Activated T-helper 9 cell treated with anti-CD3 and anti-CD28 coated beads, Interleukin-2, amount 50 U/mL, for 16 hours (primary cell): ENCODE results near the gene ARHGAP42.

Source experiments
- DNase-seq: peaks from one replicate; pipeline ENCODE4 v3.0.0-alpha.2; 2020; ENCODE audit warnings: low read depth

The ARHGAP42 gene

DNA sequence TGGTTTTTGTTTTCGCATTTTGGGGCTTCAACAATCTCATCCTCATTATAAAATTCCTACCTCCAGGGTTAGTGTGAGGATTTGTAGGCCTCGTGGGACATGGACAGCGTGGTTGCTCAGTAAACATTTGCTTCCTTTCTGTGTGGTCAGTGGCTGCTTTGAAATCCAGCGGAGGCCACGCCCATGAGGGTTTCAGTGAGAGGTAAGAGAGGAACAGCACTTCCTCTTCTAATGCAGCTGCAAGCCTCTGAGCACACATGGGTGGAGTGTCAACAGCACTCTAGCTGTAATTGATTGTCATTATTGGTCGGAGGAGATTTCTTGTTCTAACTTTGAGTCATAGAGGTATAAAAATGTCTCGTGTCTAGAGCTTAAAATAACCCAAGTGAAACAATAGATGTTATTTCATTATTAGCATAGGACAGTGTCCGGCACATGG, 6.0 kb upstream of the ARHGAP42 start:
- DNase-seq, result no peak

DNA sequence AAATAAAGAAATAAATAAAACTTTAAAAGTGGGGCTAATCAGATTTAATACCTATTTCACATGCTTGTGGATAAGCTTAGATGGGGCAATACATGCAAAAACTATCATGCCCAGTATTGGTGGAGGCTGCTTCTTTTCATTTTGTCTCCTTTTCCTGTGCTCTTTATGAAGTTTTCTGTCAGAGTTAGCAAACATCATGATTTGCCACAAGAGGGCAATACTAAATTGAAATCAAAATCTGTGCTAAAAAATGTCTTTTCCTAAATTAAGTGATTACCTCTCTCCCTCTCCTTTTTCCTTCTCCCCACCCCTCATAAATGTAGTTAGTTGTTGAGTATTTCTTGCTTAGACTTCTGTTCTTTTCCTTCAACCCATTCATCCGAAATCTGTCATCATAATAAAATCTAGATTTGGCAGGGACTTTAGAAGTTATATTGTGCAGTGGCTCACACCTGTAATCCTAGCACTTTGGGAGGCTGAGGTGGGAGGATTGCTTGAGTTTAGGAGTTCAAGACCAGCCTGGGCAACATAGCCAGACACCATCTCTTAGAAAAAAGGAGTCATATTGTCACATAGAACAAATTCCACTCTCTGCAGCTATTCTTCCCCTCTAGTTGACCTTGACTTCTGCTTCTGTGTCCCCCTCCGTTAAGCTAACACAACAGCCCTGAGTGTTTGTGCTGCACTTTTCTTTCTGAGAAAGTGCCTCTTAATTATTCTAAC, 4.7 kb upstream of the ARHGAP42 start:
- DNase-seq, result no peak

DNA sequence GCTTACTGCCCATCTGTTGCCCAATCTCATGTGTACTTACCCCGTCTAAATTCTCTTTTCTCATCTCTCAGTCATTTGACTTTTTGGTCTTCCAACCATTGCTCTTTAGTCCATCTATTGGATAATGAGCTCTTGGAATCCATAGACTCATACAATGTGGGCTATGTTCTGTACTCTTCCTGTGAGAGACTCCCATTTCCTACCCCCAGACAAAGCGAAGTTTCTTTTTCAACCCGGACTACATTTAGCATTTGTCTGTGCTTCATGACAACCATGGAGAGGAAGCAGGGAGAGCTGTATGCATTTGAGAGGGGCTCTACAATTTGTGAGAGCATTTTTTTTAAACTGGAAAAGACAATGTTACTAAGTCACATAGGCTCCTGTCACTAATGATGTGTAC, 4.0 kb upstream of the ARHGAP42 start:
- DNase-seq, result no peak

DNA sequence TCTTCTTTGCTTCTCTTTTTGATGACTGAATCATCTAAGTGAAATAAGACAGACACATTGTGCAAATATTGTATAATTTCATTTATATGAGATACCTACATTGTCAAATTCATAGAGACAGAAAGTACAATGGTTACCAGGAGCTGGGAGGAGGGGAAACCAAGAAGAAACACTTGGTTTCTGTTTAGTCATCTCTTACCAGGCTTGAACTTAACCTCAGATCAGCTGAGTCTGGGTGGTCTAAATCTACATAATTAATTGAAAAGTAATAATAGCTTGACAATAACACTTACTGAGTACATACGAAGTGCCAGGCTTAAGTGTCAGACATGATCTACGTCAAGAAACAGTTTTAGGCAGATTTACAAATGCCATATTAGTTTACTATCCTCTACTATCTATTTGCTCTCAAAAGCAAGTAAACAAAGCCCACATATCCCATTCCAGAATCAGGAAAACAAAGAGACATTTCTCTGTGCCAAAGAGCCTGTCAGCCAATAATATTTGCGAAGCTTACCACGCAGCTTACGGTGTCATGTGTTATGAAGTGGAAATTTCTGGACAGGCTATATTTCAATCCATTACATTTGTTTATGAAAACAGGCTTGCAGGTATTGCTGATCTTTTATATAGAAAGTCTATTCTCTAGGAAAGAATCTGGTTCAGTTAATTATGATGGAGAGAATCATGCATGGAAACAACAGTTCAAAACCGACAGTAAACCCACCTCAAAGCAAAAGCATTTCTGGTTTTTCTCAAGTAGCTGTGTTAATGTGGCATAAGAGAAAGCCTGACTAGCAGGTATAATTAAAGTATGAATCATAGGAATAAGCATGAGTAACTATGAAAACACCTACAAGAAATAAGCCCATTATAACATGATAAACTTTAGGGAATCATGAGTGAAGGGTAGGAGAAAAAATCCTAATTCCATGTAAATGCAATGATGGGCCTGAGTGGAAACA, 2.7 kb upstream of the ARHGAP42 start:
- no peak for DNase-seq

DNA sequence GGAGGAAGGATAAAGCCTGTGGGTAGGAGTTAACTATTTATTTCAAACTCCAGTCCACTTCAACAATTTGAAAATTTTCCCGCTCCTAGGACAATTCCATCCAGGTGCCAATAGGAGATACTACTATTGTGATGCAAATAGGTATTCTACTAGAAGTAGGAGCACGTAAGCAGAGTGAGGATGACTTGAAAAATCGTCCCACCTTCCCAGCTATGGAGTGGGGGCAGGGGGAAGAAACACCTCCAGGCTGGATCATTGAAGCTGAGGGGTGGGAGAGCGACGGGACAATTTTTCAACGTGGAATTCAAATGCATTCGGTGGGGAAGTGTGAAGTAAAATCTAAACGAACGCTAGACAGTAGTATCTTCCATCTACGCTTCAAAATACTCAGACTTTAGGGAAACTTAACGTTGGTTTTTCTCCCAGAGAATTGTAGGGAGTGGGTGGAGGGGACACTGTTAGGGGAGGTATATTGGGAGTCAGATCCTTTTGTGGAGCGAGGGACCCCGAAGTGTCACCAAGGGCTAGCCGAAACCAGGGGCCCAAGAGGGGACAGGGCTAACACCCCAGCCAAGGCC, 523 bp upstream of the ARHGAP42 start:
- no peak for DNase-seq

DNA sequence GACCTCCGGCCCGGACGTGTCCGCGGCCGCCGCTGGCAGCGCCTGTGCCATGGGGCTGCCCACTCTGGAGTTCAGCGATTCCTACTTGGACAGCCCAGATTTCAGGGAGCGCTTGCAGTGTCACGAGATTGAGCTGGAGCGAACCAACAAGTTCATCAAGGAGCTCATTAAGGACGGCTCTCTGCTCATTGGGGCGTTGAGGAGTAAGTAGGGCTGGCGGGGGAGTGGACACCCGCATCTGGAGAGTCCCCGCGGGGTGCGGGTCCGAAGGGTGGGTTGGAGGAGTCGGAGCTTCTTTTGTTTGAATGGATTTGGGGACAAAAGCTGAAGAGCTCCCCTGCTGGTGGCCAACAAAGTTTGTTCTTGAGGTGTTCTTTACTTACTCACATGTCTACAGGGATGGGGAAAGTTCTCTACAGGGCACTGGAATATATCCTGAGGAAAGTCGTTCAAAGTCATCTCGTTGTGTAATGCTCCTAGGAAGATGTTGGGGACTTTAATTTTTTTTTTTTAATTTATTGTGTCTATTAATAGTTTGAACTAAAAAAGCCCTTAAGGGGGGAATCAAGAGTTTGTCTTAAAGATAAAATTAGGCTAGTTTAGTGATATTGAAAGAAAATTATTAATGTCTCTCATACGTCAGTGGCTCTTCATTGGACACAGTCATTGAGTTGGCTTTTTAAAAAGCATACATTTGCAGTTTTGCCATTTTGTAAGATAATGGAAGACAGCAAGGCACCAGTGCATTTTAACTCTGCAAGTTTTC, 725 bp downstream of the ARHGAP42 start:
- DNase-seq, result no peak

DNA sequence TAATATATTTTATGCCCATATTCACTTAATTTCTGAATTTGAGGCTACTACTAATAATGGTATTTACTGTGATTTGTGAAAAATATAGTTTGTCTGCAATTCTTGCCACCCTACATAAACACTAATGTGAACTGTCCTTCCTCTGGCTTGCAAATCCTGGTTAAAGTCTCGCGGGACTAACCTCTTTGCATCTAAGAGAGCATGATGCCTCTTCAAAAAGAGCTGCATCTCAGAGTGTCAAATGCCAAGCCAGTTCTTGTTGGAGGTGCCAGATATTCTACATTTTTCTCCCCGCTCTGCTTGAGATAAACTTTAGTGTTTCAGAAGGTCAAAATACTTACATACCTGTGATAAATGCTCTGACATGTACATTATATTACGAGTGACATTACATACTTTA, 2.1 kb downstream of the ARHGAP42 start:
- DNase-seq, result no peak

DNA sequence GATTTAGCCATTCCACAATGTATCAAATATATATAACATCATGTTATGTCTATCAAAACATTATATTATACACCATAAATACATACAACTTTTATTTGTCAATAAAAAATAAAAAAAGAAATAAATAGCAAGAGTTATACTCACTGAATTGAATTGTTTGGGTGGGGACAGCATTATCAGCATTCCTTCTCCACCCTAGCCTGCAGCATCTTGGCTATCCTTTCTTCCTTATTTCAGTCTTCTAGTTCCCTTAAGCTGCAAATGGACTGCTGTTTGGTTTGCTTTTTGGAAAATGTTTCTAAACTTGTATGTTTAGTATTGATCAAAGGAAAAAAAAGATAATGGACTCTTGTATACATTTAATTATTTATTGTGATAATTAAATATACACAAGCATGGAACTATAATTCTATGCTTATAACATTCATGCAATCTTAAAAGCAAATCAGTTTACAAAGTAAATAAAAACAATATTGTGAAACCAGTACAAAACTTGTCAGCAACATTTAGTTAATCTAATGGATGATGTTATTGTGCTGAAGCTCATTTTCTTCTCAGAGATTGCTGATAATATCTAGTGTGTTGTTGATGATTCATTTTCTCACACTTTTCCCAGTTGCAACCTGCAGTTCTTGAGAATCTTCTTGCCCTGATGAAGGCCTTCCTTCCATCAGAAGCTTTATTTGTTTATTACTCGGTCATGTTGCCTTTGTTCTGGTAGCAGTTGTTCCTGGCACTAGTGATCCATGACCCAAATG, 5.0 kb downstream of the ARHGAP42 start:
- DNase-seq, result no peak

DNA sequence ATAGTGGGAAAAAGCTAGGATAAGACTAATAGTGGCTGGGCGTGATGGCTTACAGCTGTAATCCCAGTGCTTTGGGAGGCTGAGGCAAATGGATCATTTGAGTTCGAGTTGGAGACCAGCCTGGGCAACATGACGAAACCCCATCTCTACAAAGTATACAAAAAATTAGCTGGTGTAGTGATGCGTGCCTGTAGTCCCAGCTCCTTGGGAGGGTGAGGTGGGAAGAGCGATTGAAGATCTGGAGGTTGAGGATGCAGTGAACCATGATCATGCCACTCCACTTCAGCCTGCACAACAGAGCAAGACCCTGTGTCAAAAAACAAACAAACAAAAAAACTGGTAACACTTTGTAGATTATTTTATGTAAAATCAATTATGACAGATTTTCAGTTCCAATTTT, 8.8 kb downstream of the ARHGAP42 start:
- no peak for DNase-seq

DNA sequence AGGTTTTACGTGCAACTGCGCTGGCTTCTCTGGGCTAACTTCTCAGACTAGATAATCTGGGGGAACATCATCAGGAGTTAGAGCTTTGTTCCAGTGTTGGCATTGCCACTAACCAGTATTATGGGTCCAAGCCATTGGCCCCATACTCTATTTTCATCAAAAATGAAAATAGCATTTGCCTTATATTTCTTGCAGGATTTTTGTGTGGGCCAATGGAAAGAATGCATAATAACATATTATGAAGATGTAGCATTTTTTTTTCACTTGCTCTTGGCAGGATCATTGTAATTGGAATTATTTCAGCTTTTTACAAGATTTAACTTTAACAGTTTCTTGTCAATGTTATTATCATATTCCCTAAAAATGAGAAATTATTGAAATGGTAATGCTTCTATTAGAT, 16.1 kb downstream of the ARHGAP42 start:
- DNase-seq, result no peak

DNA sequence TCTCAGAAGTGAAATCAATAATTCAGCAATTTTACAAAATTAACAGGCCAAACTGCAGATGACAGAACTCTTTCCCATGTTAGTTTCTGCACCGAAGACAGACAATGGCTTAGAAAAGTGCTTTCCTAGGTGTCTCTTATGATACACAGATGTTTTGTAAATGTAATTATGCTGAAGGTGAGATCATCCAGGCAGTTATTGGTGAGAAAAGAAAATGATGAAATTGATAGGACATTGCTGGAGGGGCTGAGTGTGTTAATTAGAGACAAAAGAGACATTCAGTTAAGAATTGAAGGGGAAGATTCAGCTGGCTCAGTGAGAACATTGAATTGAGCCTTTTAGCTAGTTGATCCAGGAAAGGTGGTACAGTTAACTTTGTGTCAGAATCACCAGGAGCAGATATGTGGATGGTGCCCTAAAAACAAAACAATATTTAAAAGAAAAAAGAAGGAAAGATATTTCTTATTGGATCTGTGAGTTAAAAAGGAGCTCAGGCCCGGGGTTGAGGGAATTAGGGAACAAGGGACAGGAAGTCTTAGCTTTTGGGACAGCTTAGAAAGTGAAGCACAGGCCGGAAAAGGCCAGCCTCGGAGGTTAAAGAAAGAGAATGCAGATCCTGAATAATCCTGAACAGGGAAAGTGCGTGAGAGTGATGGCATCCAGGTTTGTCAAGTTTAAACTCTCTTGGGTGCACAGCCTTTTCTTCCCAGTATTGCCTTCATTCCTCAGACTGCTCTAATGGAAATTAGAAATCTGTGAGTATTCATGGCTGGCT, 16.9 kb downstream of the ARHGAP42 start:
- no peak for DNase-seq

DNA sequence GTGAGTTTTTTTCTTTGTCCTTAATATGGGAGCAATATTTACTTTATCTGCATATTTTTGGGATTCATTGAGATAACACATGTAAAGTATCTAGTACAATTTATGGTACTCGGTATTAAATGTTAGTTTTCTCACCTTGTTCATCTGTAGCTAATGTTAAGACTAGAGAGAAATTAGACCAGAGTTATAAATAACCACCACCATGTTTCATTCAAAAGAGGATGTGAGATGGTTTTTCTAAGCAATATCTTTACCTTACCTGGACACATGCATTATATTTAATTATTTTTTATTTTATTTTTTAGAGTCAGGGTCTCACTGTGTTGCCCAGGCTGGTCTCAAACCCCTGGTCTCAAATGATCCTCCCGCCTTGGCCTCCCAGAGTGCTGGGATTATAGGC, 18.4 kb downstream of the ARHGAP42 start:
- no peak for DNase-seq

DNA sequence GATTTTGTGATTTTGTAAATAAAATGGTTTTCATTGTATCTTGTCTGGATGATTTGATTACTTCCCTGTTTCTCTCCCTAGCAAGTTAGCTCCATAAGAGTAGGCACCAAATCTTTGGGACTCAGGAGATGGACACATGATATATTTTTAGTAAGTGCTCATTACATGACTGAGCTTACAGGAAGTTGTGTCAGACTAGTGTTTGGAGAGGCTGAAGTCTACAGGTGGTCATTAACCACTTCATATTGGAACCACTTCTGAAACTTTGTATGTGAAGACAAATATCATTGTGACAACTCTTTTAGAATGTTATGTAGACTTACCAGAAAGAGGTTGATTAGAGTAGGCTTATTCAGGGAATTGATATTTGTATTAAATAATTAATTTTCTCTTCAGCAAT, 19.1 kb downstream of the ARHGAP42 start:
- DNase-seq, result no peak

DNA sequence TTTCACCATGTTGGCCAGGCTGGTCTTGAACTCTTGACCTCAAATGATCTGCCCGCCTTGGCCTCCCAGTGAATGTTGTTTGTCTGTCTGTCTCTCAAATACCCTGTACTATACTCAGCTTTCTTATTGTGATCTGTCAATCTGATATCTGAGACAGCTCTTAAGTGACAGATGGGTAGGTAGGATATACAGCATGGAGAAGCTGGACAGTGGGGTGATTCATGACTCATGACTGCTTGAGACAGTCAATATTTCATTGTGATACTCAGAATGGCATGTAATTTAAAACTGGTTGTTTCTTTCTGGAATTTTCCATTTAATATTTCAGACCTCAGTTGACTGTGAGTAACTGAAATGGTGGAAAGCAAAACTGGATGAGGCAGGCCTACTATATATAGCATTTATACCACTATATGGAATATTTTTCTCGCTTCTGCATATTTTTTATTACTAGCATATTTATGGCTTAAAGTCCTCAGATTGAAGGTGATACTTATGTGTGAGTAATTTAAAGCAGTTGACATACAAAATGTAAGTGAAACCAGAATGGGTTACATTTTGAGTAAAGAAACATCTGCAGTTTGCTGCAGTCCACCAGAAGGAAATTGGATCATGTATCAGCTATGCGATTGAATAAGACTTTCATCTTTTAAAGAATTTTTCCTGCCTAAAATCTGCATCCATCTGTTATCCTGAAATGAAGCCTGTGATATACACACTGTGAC, 22.3 kb downstream of the ARHGAP42 start:
- no peak for DNase-seq

DNA sequence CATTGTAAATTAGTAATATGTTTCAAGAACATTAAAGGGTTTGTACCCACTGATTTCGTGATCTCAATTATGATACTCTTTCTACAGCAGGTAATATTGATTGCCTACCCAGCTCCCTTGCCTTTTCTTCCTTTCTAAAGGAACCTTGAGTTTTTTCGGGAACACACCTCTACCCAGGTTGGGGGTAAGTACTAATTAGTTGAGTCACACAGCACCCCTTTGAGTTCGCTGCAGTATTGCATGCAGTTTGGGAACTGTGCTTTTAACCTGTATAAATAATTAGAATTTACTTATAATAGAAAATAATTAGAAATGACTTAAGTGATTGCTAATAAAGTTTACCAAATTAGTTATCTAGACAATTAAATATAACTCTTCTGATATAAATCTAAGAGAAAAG, 24.9 kb downstream of the ARHGAP42 start:
- no peak for DNase-seq

DNA sequence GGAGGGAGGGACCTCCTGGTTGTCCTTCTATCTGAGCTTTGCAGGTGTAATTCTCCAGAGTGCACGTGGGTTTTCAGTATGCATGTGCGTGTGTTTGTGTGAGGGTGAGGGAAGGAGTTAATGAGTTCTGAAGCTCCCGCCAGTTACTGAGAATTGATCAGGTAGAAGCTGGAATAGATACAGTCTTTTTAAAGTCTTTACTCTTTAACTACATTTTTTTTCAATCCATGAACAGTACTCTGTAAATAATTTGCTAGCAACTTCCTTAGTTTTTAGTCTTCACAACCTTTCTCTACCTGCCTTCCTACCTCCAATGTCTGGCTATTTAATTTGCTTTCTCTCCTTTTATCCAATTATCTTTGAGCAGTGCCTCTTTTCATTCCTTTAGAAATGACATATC, 25.5 kb downstream of the ARHGAP42 start:
- no peak for DNase-seq

DNA sequence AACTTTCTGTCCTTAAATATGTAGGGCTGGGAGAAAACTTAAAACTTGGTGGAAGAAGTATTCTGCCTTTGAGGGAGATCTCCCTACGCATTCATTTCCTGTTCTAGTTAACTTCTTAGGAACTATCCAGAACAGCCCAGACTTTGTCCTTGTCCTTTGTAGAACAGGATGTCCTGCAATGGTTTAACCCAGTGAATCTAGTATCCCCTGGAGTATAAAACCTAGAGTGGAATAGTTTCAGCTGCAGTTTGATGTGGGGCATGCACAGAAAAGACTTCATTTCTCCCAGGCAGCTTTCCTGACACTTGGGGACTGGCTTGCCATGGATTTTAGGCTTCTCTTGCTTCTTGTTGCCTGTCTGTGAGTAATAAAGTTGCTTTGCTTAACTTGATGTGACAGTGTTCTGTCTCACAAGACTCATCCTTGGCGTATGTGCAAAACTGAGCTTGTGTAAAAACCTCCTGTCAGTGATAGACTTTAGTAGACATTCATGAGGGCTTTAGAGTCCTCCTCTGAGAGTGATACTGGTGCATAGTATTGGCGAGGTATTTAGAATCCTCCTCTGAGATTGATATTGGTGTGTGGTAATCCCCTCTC, 28.2 kb downstream of the ARHGAP42 start:
- no peak for DNase-seq

DNA sequence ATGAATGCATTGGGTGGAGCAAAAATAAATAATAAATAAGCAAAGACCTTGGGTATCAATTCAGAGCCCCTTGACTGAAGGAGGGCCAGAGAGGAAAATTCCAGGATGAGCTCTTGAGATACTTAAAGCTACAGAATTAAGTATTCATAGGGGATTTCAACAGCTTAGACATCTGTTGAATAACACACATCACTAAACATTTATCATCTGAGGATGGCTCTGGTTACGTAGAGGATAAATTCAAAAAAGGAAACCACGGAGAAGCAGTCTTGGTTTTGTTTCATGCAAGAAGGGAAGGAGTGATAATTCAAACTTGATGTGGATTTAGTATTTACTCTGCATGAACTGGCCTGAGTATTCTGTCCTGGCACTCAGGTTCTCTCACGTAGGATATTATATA, 29.8 kb downstream of the ARHGAP42 start:
- DNase-seq, result no peak

DNA sequence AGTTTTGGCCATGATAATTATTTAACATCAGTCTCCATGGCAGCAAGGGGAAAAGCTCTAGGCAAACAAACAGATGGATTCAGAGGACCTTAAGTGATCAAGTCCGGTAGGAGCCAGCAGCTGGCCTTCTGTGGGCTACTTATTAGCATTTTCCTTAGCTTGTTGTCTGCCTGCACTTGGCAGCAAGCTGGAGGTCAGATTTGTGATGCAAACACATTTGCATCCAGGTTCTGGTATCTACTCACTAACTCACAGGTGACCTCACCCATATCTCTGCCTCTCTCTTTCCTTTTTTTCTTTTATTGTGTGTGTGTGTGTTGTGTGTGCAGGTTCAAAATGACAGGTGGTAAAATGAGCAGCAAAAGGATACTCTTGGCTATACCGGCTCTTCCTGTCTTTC, 32.3 kb downstream of the ARHGAP42 start:
- DNase-seq, result no peak

DNA sequence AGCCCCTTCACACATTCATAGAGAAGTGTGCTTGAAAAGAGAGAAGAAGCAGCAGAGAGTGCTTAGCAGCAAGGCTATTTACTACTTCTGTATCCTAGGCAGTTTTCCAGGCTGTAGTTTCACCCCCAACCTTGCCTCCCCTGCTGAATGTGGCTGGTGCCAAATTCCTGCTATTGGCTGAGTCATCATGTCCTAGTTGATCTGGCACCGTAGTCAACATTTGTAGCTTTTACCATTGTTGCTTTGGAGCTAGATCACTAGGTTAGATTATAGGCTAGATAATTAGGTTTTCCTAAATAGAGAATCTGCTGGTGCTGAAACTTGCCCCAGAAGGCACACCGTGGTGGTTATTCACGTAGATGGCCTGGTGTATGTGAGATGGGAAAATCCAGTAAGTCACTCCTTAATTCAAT, 32.7 kb downstream of the ARHGAP42 start:
- DNase-seq, result no peak
